HEK293 (cell line): ENCODE measurements around the gene REN.

Experiments used
- BCL11B ChIP-seq: fragments of 450-650 bp; formaldehyde crosslinking; IDR thresholded peaks from 2 replicates; pipeline ENCODE4 v1.5.1; 2016; ENCODE audit warnings: low read depth, missing biosample characterization, missing genetic modification characterization
- GLIS1 ChIP-seq: fragments of 450-650 bp; formaldehyde crosslinking; IDR thresholded peaks from 2 replicates; pipeline ENCODE4 v1.5.1; 2016; ENCODE audit warnings: missing biosample characterization, missing genetic modification characterization
- GLIS2 ChIP-seq: fragments of 450-650 bp; formaldehyde crosslinking; IDR thresholded peaks from 2 replicates; pipeline ENCODE4 v1.5.1; 2016; ENCODE audit warnings: missing biosample characterization, missing genetic modification characterization
- INSM2 ChIP-seq: fragments of 450-650 bp; formaldehyde crosslinking; IDR thresholded peaks from 2 replicates; pipeline ENCODE4 v1.5.1; 2016; ENCODE audit warnings: missing biosample characterization, missing genetic modification characterization
- KLF10 ChIP-seq: fragments of 450-650 bp; IDR thresholded peaks from 2 replicates; pipeline ENCODE4 v1.5.1; 2018; ENCODE audit warnings: missing biosample characterization, mild to moderate bottlenecking, missing genetic modification characterization
- KLF9 ChIP-seq: fragments of 450-650 bp; formaldehyde crosslinking; IDR thresholded peaks from 2 replicates; pipeline ENCODE4 v1.5.1; 2016; ENCODE audit warnings: missing biosample characterization, missing genetic modification characterization, low read depth
- OVOL3 ChIP-seq: fragments of 450-650 bp; formaldehyde crosslinking; IDR thresholded peaks from 2 replicates; pipeline ENCODE4 v1.5.1; 2016; ENCODE audit warnings: missing biosample characterization, missing genetic modification characterization
- SCRT2 ChIP-seq: fragments of 450-650 bp; formaldehyde crosslinking; IDR thresholded peaks from 2 replicates; pipeline ENCODE4 v1.5.1; 2016; ENCODE audit warnings: missing biosample characterization, missing genetic modification characterization
- SP7 ChIP-seq: fragments of 450-650 bp; formaldehyde crosslinking; IDR thresholded peaks from 2 replicates; pipeline ENCODE4 v1.5.1; 2016; ENCODE audit warnings: missing biosample characterization, missing genetic modification characterization
- ZFHX2 ChIP-seq: fragments of 450-650 bp; formaldehyde crosslinking; conservative IDR thresholded peaks from 2 replicates; pipeline ENCODE4 v1.5.1; 2016; ENCODE audit warnings: missing biosample characterization, missing genetic modification characterization
- ZFP69B ChIP-seq: fragments of 450-650 bp; formaldehyde crosslinking; IDR thresholded peaks from 2 replicates; pipeline ENCODE4 v1.5.1; 2016; ENCODE audit warnings: missing biosample characterization, missing genetic modification characterization
- ZNF335 ChIP-seq: fragments of 450-650 bp; formaldehyde crosslinking; conservative IDR thresholded peaks from 2 replicates; pipeline ENCODE4 v1.5.1; 2016; ENCODE audit warnings: missing biosample characterization, missing genetic modification characterization
- ZNF501 ChIP-seq: fragments of 450-650 bp; formaldehyde crosslinking; IDR thresholded peaks from 2 replicates; pipeline ENCODE4 v1.5.1; 2016; ENCODE audit warnings: missing biosample characterization, missing genetic modification characterization
- ZNF529 ChIP-seq: fragments of 450-650 bp; formaldehyde crosslinking; IDR thresholded peaks from 2 replicates; pipeline ENCODE4 v1.5.1; 2017; ENCODE audit warnings: missing genetic modification characterization, missing biosample characterization; ENCODE audit not compliant: insufficient replicate concordance
- ZNF558 ChIP-seq: fragments of 450-650 bp; formaldehyde crosslinking; IDR thresholded peaks from 2 replicates; pipeline ENCODE4 v1.5.1; 2016; ENCODE audit warnings: missing biosample characterization, missing genetic modification characterization
- ZNF561 ChIP-seq: fragments of 450-650 bp; IDR thresholded peaks from 2 replicates; pipeline ENCODE4 v1.5.1; 2018; ENCODE audit warnings: missing biosample characterization, missing genetic modification characterization, borderline replicate concordance
- ZNF596 ChIP-seq: fragments of 450-650 bp; IDR thresholded peaks from 2 replicates; pipeline ENCODE4 v1.5.0; 2018; ENCODE audit warnings: missing biosample characterization, mild to moderate bottlenecking, missing genetic modification characterization, moderate library complexity
- ZNF600 ChIP-seq: fragments of 450-650 bp; formaldehyde crosslinking; IDR thresholded peaks from 2 replicates; pipeline ENCODE4 v1.5.1; 2016; ENCODE audit warnings: missing biosample characterization, missing genetic modification characterization
- ZXDB ChIP-seq: fragments of 450-650 bp; formaldehyde crosslinking; IDR thresholded peaks from 2 replicates; pipeline ENCODE4 v1.5.1; 2016; ENCODE audit warnings: missing biosample characterization, missing genetic modification characterization
- TF ChIP-seq, protein P1 (sequence below): fragments of 450-650 bp; formaldehyde crosslinking; IDR thresholded peaks from 2 replicates; pipeline ENCODE4 v1.5.1; 2016; ENCODE audit warnings: missing biosample characterization, missing genetic modification characterization
- TF ChIP-seq, protein P2 (sequence below): fragments of 450-650 bp; formaldehyde crosslinking; IDR thresholded peaks from 2 replicates; pipeline ENCODE4 v1.5.1; 2016; ENCODE audit warnings: missing biosample characterization, missing genetic modification characterization

REN gene

GRCh38 chr1:204151552-204152309, 14.4 kb downstream of the REN start, which contains the start of gene ETNK2 (continued):
- TF ChIP-seq, protein P1, sequence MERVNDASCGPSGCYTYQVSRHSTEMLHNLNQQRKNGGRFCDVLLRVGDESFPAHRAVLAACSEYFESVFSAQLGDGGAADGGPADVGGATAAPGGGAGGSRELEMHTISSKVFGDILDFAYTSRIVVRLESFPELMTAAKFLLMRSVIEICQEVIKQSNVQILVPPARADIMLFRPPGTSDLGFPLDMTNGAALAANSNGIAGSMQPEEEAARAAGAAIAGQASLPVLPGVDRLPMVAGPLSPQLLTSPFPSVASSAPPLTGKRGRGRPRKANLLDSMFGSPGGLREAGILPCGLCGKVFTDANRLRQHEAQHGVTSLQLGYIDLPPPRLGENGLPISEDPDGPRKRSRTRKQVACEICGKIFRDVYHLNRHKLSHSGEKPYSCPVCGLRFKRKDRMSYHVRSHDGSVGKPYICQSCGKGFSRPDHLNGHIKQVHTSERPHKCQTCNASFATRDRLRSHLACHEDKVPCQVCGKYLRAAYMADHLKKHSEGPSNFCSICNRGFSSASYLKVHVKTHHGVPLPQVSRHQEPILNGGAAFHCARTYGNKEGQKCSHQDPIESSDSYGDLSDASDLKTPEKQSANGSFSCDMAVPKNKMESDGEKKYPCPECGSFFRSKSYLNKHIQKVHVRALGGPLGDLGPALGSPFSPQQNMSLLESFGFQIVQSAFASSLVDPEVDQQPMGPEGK (tag by site-specific recombination), result peak; percentile 53; the same call in 1 of the 2 replicates
- TF ChIP-seq GLIS2 (tag by site-specific recombination), result peak; percentile 83
- no peak for TF ChIP-seq ZNF529 (tag by site-specific recombination)
- peak; percentile 47 for TF ChIP-seq KLF9 (tag by site-specific recombination)
- TF ChIP-seq OVOL3 (tag by site-specific recombination), result no peak
- no peak for TF ChIP-seq ZNF596 (tag by site-specific recombination)
- TF ChIP-seq, protein P2, sequence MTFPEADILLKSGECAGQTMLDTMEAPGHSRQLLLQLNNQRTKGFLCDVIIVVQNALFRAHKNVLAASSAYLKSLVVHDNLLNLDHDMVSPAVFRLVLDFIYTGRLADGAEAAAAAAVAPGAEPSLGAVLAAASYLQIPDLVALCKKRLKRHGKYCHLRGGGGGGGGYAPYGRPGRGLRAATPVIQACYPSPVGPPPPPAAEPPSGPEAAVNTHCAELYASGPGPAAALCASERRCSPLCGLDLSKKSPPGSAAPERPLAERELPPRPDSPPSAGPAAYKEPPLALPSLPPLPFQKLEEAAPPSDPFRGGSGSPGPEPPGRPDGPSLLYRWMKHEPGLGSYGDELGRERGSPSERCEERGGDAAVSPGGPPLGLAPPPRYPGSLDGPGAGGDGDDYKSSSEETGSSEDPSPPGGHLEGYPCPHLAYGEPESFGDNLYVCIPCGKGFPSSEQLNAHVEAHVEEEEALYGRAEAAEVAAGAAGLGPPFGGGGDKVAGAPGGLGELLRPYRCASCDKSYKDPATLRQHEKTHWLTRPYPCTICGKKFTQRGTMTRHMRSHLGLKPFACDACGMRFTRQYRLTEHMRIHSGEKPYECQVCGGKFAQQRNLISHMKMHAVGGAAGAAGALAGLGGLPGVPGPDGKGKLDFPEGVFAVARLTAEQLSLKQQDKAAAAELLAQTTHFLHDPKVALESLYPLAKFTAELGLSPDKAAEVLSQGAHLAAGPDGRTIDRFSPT (tag by site-specific recombination), result peak; percentile 66; the same call in 1 of the 2 replicates
- 0 out of 2 replicates have a peak, but pooled peaks have one; percentile 23 for TF ChIP-seq ZNF501 (tag by site-specific recombination)
- TF ChIP-seq GLIS1 (tag by site-specific recombination), result peak; percentile 43
- TF ChIP-seq ZXDB (tag by site-specific recombination), result peak; percentile 12; the same call in 1 of the 2 replicates
- no peak for TF ChIP-seq INSM2 (tag by site-specific recombination)
- no peak for TF ChIP-seq SCRT2
- TF ChIP-seq BCL11B (tag by site-specific recombination), result no peak
- peak; percentile 65 for TF ChIP-seq KLF10 (tag by site-specific recombination)
- TF ChIP-seq ZNF561 (tag by site-specific recombination), result peak; percentile 75
- no peak for TF ChIP-seq ZNF558 (tag by site-specific recombination)
- TF ChIP-seq ZFHX2, result peak; percentile 72
- TF ChIP-seq ZFP69B (tag by site-specific recombination), result no peak
- peak; percentile 10; the same call in 1 of the 2 replicates for TF ChIP-seq ZNF335
- TF ChIP-seq ZNF600 (tag by site-specific recombination), result no peak; the same call in 1 of the 2 replicates
- TF ChIP-seq SP7 (tag by site-specific recombination), result 0 out of 2 replicates have a peak, but pooled peaks have one; percentile 13
